Measurements from ENCODE around the gene CGGBP1.

The CGGBP1 gene, protein sequence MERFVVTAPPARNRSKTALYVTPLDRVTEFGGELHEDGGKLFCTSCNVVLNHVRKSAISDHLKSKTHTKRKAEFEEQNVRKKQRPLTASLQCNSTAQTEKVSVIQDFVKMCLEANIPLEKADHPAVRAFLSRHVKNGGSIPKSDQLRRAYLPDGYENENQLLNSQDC

DNA sequence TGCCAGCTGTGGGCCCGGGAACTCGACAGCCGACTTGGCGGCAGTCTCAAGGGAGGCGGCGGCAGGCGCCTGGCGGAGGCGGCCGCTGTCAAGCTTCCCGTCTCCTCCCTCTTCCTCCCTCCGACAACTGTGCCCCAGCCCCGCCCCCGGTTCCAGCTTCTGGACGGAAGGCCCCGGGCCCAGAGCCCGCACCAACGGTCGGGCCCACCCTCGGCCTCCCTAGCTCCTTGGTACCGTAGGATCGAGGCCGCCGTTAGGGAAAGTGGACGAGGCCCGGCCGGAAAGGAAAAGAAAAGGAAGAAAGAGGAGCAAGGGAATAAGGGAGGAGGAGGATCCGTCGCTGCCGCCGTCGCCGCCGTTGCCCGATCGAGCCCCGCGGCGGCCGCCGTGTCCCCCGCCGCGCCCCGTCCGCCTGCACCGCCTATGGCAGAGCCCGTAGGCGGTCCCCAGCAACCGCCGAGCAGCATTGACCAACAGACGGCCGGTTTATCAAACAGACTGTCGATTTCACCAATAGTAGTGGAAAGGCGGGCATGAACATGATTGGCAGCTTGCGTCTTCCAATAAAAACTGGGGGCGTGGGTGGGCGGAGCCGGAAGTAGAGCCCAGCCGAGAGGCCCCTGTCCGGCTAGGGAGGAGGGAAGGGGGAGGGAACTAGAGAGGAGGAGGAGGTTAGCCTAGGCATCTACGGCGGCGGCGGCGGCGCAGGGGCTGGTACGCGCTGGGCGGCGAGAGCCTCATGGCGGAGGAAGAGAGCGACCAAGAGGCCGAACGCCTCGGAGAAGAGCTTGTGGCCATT lies at the start of gene CGGBP1, which contains the start of gene ZNF654:
Gene CGGBP1, minus strand, starts transcription at position 425 of the 799 bp plus-strand sequence. CDS start 3,029 bp downstream, outside the sequence.
Gene ZNF654, plus strand, starts transcription at position 675 of the 799 bp plus-strand sequence. Its CDS starts 65 bp downstream, at position 740.
- DNase-seq, result peak; percentile 77

DNA sequence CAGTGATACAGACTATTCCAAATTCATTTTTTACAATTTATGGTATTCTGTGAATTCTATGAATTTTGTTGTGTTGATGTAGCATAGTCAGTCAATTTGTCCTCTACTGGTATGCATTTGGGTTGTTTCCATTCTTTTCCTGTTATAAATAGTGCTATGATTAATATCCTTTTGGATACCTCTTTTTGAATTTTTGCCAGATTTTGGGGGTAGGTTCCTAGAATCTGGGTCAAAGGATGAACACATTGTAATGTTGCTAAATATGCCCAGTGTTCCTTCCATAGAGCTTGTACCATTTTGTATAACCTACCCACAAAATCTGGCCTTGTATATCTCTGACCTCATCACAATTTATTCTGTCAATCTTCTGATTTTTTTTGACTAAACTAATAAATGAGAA lies 46.5 kb upstream of the CGGBP1 start:
- DNase-seq, result no peak

DNA sequence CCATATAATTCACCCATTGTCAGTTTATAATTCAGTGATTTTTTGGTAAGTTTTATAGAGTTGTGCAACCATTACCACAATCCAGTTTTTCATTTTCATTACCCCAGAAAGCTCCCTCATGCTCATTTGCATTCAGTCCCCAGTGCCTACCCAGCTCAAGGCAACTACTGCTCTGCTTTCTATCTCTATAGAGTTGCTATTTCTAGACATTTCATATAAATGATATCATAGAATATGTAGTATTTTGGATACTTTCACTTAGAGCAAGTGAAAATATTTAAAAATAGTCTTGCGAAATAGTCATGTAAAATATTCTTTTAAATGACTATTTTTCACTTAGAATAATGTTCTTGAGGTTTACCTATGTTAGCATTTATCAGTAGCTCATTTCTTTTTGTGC lies 42.3 kb upstream of the CGGBP1 start:
- no peak for DNase-seq

DNA sequence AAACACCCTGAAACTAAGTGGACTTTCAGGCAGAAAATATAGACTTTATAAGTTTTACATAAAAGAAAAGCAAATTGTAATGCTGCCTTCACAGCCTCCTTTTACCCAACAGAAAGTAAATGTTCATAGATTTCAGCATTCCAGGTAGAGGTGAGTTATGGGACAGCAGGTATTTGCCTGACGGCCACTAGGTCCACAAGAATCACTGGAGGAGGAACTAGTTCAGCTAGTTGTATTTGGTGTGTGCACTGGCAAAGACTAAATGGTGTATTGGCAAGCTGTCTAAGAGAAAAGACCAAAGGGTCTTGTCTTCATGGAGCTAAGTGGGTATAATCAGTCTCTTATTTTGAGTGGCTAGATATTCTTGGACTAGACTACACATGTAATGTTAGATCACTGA lies 34.5 kb upstream of the CGGBP1 start:
- no peak for DNase-seq

DNA sequence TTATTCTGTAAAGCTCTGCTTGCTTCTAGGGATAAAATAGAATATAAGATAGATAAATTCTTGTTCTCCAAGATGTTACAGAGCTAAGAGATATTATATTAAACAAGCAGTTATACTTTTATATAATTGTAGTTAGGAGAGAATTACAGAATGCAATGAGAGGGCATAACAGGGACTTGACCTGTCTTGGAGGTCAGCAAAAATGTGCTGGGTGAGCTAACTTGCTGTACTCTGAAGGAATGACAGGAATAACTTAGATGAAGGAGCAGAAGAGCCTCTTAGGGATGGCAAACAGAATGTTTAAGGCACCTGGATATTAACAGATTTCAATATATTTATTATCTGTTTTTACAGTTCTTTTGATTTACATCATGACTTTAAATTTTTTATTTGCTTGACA lies 33.5 kb upstream of the CGGBP1 start:
- DNase-seq, result no peak

DNA sequence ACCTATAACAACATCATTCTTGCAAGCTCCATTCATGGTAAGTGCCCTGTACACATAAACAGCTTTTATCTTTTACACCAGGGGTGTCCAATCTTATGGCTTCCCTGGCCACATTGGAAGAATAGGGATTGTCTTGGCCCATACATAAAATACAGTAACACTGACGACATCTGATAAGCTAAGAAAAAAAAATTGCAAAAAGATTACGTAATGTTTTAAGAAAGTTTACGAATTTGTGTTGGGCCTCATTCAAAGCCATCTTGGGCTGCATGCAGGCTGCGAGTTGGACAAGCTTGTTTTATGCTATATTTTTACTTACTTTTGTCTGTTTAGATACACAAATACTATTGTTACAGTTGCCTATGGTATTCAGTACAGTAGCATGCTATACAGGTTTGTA lies 31.9 kb upstream of the CGGBP1 start:
- DNase-seq, result no peak

DNA sequence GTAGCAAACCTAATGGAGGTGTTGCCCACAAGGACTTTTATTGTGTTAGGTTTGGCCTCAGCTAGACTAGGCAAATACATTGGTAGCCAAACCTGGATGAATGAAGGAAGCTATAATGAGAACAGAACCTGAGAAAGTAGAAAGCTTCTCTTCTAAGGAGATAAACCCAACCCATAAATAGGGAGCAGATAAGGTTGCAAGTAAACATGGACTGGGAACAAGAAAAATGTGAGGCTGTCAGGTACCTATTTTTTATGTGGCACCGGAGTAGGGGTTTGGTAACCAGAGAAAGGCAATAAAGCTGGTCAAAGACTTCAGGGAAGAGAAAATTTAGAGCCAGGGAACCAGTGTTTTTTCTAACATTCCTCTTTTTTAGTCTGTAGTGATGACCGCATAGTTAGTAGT lies 25.3 kb upstream of the CGGBP1 start:
- DNase-seq, result no peak

DNA sequence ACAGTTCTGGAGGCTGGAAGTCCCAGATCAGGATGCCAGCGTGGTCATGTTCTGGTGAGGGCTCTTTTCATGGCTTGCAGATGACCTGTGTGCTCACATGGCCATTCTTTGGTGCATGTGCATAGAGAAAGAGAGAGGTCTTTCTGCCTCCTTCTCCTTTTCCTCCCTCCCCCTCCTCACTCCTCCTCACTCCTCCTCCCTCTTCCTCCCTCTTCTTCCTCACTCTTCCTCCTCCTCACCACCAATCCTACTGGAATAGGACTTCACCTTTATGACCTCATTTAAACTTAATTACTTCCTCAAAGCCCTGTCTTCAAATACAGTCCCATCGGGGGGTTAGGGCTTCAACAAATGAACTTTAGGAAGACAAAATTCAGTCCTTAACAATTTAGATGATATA lies 24.0 kb upstream of the CGGBP1 start:
- DNase-seq, result no peak

DNA sequence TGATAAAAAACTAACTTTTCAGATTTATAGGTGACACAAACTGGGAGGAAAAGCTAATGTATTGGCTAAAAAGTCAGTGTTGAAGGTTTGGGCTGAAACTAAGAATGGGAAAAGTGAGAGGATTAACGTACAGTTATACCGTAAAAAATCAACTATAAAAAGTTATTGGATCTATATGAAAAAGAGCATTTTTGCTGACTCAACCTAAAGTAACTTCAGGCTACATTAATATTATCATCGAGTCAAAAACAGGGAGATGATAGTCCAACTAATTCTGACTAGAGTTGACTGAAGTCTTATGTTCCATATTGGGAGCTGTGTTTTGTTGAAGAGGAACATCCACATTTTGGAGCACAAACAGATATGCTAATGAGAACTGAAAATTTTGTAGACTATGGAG lies 20.1 kb upstream of the CGGBP1 start:
- no peak for DNase-seq

DNA sequence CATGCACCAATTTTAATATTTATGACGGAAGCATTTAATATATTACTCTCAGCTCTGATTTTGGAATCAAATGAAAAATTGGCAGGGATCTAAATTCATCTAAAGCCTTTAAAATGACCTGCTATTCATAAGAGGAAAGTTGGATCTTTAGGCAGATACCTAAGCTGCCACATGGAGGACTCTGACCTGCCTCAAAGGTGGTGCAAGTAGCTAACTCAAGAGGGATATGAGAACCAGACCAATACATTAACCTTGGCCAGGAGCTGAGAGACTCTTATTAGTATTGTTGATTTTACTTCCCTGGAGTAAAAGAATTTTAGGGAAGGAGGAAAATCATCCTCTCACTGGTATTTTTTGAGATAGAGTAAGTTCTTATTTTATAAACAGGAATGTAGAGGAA lies 17.9 kb upstream of the CGGBP1 start:
- DNase-seq, result no peak

DNA sequence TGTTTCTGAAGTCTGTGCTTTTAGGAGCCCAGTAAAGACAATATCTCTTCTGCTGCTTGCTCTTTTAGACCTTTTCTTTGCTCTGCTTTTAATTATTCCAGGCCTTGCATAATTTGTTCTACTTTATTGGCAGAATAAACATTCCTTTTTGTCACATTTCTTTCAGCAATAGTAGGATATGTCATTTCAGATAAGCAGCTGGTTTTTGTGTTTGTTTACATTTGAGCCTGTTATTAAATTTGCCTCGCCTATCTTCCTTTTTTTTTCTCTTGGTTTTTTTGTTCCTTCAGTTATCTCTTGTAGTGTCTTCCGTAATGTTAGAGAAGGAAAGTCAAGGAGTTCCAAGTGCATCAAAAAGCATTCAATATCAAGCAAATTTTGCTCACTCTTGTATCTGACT lies 16.7 kb upstream of the CGGBP1 start:
- no peak for DNase-seq

DNA sequence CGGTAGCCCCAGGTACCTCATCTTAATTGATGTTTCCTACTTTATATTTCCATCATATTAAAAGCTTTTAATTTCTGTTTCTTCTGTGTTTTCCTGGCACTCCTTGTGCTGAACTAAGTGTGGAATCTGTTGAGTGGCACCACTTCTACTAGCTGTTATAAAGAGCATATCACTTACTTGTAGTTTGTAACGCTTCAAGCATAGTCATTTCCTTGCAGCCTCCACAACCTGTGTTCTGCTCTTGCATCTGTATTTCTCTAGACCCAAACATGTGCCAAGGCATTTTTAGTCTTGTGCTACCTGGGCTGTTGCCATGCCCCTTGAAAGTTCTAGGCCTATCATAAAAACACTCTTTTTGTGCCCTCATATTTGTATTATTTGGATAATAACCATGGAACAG lies 16.3 kb upstream of the CGGBP1 start:
- no peak for DNase-seq

DNA sequence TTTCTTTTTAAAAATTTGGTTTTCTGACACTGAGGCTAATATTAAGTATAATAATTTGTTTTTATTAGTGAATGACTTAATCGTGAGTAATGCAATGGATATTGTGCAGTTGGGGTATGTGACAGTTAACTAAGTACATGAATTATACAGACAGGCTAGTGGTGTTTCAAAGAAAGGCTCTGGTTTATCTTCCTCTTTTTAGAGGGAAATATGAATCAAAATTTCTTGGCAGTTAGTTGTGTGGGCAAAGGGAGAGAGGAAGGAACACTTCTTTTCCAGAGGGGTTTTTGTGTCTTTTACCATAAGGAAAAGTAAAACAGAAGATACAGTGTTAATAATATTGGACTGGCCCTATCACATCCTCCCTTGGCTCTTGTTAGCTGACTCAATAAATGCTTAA lies 2.9 kb upstream of the CGGBP1 start:
- DNase-seq, result no peak

DNA sequence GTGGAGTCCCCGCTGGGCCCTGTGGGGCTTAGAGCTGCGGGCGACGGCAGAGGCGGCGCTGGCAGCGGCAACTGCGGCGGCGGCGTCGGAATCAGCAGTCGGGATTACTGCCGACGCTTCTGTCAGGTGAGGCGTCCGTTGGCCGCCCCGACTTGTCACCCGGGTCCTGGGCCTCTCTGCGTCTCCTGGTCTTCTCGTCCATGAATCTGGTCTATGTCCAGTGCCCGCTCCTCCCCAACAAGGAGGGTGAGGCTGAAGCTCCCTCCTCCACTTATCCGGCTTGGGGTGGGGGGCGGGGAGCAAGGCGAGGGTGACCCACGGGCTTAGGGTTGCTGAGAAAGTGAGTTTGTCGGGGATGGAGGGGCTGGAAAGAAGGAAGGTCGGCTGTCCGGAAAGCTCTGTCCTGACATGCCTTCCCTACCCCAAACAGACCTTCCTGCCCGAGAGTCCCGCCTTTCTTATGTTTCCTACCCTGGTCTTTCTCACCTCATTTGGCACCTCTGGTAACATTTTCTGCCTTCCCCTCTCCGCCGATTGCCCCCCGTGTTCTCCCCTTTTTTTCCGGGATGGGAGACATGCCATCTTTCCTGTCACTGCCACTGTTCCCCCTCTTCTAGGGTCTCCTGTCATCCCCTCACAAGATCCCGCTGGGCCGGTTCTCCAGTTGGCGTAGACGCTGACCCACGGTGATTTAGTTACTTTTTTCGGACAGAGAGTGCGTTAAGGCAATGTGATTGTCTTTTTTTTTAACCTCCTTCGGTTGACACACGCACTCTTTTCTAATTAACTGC lies 770 bp upstream of the CGGBP1 start:
- no peak for DNase-seq

DNA sequence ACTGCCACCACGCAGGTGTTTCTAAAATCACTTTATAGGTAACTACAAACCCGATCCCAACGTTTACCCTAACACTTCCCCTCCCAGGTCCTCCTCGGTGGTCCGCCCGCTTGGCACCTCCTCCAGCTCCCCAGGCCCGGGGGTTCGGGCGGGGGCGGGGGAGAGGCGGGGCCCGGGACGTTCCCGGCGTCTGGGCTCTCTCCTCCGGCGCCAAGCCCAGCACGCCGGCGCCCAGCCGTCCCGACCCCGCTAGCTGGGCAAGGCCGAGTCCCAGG lies 562 bp downstream of the CGGBP1 start:
- DNase-seq, result no peak

DNA sequence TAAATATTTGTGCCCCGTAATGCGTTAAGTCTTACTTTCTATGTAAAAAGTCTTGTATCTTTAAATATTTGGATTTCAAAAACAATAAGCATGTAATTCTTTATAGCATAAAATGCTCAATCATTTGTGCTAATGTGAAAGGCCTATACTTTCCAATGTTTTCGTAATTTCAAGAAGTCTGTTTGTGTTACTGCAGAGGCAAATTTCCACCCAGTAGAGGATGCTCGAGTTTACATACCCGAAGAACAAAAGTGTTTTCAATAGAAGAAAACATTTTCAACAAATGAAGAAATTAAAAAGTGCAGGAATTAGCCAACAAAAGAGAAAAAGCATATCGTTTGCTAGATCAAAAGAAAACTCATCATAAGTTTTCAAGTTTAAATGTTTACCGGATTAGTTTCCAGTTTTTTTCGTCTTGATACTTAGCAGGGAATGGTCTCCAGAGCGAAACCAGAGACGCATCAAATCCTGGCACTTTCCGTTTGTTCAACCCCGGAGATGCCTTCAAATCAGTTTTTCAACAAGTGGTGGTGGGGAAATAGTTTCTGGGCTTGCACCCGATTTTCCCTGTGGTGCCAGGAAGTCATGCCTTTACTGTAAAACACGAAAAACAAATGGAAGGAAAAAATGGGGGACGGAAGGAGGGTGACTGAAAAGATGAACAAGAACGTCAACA lies 1.0 kb downstream of the CGGBP1 start:
- no peak for DNase-seq

DNA sequence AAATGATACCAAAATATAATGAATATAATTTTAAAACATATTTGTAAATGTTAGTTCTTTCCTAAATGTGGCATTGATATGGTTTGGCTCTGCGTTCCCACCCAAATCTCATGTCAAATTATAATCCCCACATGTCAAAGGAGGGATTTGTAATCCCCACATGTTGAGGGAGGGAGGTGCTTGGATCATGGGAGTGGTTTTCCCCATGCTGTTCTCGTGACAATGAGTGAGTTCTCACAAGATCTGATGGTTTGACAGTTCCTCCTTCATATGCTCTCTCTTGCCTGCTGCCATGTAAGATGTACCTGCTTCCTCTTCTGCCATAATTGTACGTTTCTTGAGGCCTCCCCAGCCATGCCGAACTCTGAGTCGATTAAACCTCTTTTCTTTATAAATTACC lies 12.0 kb downstream of the CGGBP1 start:
- DNase-seq, result no peak

DNA sequence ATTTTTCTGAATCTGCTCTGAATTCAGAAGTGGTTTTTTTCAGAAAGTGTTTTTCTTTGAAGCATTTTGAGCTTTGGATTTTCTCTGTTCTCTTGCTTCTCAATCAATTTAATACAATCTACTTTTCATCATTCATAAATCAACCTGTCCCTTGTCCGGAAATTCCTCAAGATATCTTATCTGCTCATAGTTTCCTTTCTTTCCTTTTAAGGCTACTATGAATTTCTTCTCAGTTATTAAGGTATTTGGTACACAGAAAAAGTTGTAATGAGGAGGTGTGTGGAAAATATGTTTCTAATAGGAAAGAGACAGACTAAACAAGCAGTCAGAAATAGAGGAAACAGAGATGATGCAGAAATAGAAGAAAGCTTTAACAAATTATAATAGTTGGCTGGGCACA lies 14.4 kb downstream of the CGGBP1 start:
- DNase-seq, result no peak

DNA sequence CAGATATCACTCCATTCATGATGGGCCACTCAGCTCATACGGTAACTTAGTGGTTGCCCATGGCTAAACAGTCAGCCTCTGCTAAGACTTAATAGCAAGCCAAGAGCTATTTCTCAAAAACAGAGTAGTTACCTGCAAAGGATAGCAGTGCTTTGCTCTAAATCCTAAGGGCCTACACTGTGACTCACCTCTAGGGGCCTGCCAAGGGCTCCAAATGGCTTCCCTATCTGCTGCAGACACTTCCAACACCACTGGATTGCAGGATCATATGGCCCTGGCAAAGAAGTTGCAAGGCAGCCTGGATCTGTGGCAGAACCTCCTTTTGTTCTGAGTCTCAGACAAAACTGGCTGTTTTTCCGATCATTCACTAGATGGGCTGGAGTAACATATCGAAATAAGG lies 17.8 kb downstream of the CGGBP1 start:
- no peak for DNase-seq

DNA sequence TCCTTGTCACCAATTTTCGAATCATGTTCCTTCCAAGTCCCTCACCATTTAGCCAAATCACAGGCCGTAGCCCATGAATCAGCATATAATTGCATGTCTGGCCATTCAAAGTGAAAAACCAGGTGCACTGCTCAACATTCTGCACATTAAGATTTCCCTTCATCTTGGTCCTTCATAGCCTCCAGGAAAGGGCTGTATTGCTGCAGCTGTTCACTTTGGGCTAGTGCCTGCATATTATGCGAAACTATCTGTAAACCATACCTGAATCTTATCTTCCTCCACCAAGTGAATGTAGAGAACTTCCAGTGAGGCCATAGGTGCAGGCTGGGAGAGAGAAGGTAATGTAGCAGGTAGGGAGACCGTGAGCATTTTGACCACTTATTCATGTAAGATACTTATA lies 18.3 kb downstream of the CGGBP1 start:
- no peak for DNase-seq

DNA sequence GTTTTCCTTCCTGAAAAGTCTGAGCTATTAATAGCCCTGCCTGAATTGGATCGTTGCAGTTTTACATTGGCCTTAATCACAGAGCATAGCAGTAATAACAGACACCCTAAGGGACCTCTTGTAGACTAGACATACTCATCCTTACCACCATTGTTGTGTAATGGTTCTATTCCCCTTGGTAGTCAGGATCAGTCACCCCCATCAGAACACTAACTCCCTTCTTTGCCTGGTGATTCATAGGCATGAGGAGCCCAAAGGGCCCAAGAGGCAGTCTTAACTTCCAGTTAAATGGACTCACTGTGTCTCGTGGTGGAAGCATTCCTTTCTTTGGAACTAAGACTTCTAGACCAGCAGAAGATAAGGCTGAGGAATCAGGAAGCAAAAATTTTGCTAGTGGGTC lies 20.2 kb downstream of the CGGBP1 start:
- no peak for DNase-seq

DNA sequence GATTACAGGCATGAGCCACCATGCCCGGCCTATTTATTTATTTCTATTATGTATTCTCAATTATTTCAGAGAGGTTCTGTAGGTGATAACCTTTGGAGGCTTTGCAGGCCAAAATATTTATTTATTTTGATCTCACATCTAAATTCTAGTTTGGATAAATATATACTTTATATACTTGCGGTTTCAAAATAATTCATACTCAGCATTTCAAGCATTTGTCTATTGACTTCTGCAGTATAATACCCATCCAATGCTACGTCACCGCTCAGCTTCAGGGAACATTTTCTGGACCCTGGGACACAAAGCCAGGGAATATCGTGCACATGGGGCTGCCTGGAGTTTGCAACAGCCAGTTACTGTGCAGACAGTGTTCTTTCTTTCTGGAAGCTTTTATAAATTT lies 22.6 kb downstream of the CGGBP1 start:
- no peak for DNase-seq

DNA sequence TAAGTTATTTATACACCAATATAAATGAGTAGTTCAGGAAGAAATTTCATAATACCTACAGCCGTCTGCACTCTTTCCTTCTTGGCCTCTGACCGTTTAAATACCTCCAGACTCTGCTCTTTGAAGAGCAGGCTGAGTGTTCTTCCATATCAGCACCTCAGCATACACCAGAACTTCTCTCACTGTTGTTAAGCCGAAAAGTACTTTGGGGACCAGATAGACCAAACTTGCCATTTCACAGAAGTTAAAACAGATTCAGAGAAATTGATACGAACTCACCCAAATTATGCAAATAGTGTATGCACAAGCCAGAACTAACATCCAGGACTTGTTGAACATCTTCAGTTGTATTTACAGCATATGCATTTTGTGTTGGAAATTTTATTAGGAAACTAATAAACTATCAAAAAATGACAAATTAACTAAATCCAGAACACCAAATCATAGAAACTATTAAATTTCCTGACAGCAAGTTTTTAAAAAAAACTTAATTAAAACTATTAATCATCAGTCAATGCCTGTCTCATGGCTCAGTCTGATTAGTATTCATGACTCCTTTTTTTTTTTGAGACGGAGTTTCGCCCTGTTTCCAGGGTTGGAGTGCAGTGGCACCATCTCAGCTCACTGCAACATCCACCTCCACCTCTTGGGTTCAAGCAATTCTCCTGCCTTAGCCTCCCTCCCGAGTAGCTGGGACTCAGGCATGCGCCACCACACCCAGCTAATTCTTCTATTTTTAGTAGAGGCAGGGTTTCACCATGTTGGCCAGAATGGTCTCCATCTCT lies 24.1 kb downstream of the CGGBP1 start:
- DNase-seq, result no peak
